Lower leg skin (tissue), 3 donors: ENCODE results near the gene HNRNPCL1.

Experiments
- CTCF ChIP-seq, 3 donors: fragments of 450-650 bp; IDR thresholded peaks; one replicate each; pipeline ENCODE4 v1.5.1; 2016; ENCODE audit warnings: antibody characterized with exemption in 3 of 3, mild to moderate bottlenecking in 3 of 3, moderate library complexity in 2 of 3
- POLR2A ChIP-seq, 2 donors: fragments of 450-650 bp; IDR thresholded peaks; one replicate each; pipeline ENCODE4 v1.6.1; 2016 to 2017; ENCODE audit warnings: antibody characterized with exemption in 2 of 2, mild to moderate bottlenecking in 1 of 2, moderate library complexity in 1 of 2

GRCh38 chr1:12799730-12800129, 48.8 kb downstream of the HNRNPCL1 start:
- no peak for TF ChIP-seq CTCF (IDR thresholded peaks at IDR 0.05)
- TF ChIP-seq POLR2A (IDR thresholded peaks at IDR 0.05), result no peak
